IMR-90 (cell line): ENCODE results near the gene KRTAP12-1. TPM values are rescaled to one million over a fixed set of nuclear protein-coding genes. Genes with fewer than 3 reads are reported as not detected.

Experiments used
- ATAC-seq: fragments of 200-7000 bp; cut with Tn5 transposase; 2 replicates; pipeline ENCODE4 v1.9.1; 2020; ENCODE audit warnings: low read depth, mild to moderate bottlenecking, moderate library complexity
- BruUV-seq: library from RNA; stranded (reverse); fragments of 400-500 nt; replicated peaks from 2 replicates; lab custom pipeline; 2021; lab: Mats Ljungman, UMichigan
- CTCF ChIA-PET: fragments of 300-600 bp; formaldehyde crosslinking; extraction: SDS; loops from one replicate; lab custom pipeline; 2021; ENCODE audit warnings: antibody characterized with exemption; lab: Yijun Ruan, JAX
- POLR2A ChIA-PET: fragments of 300-600 bp; sonication (Branson Sonifier 250); formaldehyde crosslinking; loops from one replicate; lab custom pipeline; 2022; ENCODE audit warnings: antibody characterized with exemption; ENCODE audit not compliant: unreplicated experiment; lab: Charles Lee
- DNase-seq: peaks from one replicate; pipeline ENCODE4 v3.0.0; 2013
- H2AFZ ChIP-seq: replicated peaks from 2 replicates; pipeline ENCODE3; 2013; ENCODE audit warnings: low read length, mild to moderate bottlenecking; ENCODE audit not compliant: poor library complexity
- H2AK5ac ChIP-seq: 2 replicates; pipeline ENCODE4 v1.6.1; 2013; ENCODE audit warnings: low read depth, low read length, inconsistent platforms
- H2AK9ac ChIP-seq: replicated peaks from 2 replicates; pipeline ENCODE3; 2013; ENCODE audit warnings: mild to moderate bottlenecking, low read depth, low read length, moderate library complexity; ENCODE audit not compliant: poor library complexity
- H2BK120ac ChIP-seq: 2 replicates; pipeline ENCODE4 v1.6.1; 2013; ENCODE audit warnings: low read depth, low read length, inconsistent platforms
- H2BK15ac ChIP-seq: 3 replicates; pipeline ENCODE4 v1.6.1; 2013; ENCODE audit warnings: low read depth, low read length, inconsistent platforms
- H2BK20ac ChIP-seq: 2 replicates; pipeline ENCODE4 v1.6.1; 2013; ENCODE audit warnings: low read depth, mild to moderate bottlenecking, inconsistent platforms, low read length, moderate library complexity
- H2BK5ac ChIP-seq: 2 replicates; pipeline ENCODE4 v1.6.1; 2013; ENCODE audit warnings: mild to moderate bottlenecking, low read depth, low read length, inconsistent platforms; ENCODE audit not compliant: poor library complexity, severe bottlenecking
- H3K14ac ChIP-seq: replicated peaks from 2 replicates; pipeline ENCODE4 v1.6.1; 2013; ENCODE audit warnings: low read depth, low read length, inconsistent platforms
- H3K18ac ChIP-seq: 2 replicates; pipeline ENCODE4 v1.6.1; 2013; ENCODE audit warnings: low read depth, low read length, control low read depth
- H3K23ac ChIP-seq: 2 replicates; pipeline ENCODE4 v1.6.1; 2013; ENCODE audit warnings: low read depth, low read length, inconsistent platforms
- H3K27ac ChIP-seq: 2 replicates; pipeline ENCODE4 v1.5.1; 2013; ENCODE audit warnings: mild to moderate bottlenecking, control low read depth, low read length; ENCODE audit not compliant: insufficient read depth
- H3K27me3 ChIP-seq: 2 replicates; pipeline ENCODE4 v1.6.1; 2013; ENCODE audit warnings: low read length; ENCODE audit not compliant: control insufficient read depth, insufficient read depth
- H3K36me3 ChIP-seq: 2 replicates; pipeline ENCODE4 v1.6.1; 2013; ENCODE audit warnings: low read length, mixed read lengths; ENCODE audit not compliant: control insufficient read depth, insufficient read depth
- H3K4ac ChIP-seq: 2 replicates; pipeline ENCODE4 v1.6.1; 2013; ENCODE audit warnings: low read depth, low read length, inconsistent platforms
- H3K4me1 ChIP-seq: 2 replicates; pipeline ENCODE4 v1.6.1; 2013; ENCODE audit warnings: low read length, mixed read lengths; ENCODE audit not compliant: control insufficient read depth, insufficient read depth
- H3K4me2 ChIP-seq: 2 replicates; pipeline ENCODE4 v1.6.1; 2013; ENCODE audit warnings: low read depth, mild to moderate bottlenecking, control low read depth, low read length, moderate library complexity
- H3K4me3 ChIP-seq: 2 replicates; pipeline ENCODE4 v1.5.1; 2013; ENCODE audit warnings: low read depth, mild to moderate bottlenecking, control low read depth, low read length, moderate library complexity; ENCODE audit not compliant: insufficient read depth
- H3K56ac ChIP-seq: 2 replicates; pipeline ENCODE4 v1.6.1; 2013; ENCODE audit warnings: low read length, inconsistent platforms; ENCODE audit not compliant: insufficient read depth; ENCODE audit errors: extremely low read depth
- H3K79me1 ChIP-seq, 2 experiments: 2 replicates each; pipeline ENCODE4 v1.6.1; 2013; ENCODE audit warnings: low read length in 2 of 2, inconsistent platforms in 1 of 2, low read depth in 1 of 2
- H3K9ac ChIP-seq: 2 replicates; pipeline ENCODE4 v1.6.1; 2013; ENCODE audit warnings: low read depth, low read length, control low read depth
- H3K9me1 ChIP-seq: 2 replicates; pipeline ENCODE4 v1.6.1; 2013; ENCODE audit warnings: low read length, inconsistent platforms; ENCODE audit not compliant: insufficient read depth
- H3K9me3 ChIP-seq: 2 replicates; pipeline ENCODE4 v1.6.1; 2013; ENCODE audit warnings: low read length; ENCODE audit not compliant: control insufficient read depth, insufficient read depth
- H4K20me1 ChIP-seq: 2 replicates; pipeline ENCODE4 v1.6.1; 2013; ENCODE audit warnings: low read length, inconsistent platforms; ENCODE audit not compliant: insufficient read depth
- H4K5ac ChIP-seq: 2 replicates; pipeline ENCODE4 v1.6.1; 2013; ENCODE audit warnings: mild to moderate bottlenecking, low read depth, low read length, control low read depth
- H4K8ac ChIP-seq, 2 experiments: 2 replicates each; pipeline ENCODE4 v1.6.1; 2013; ENCODE audit warnings: low read depth in 2 of 2, low read length in 2 of 2, control low read depth in 1 of 2, inconsistent platforms in 1 of 2
- H4K91ac ChIP-seq: 2 replicates; pipeline ENCODE4 v1.6.1; 2013; ENCODE audit warnings: low read depth, low read length, inconsistent platforms; ENCODE audit not compliant: insufficient read depth
- BHLHE40 ChIP-seq: fragments of 150-350 bp; IDR thresholded peaks from 2 replicates; pipeline ENCODE4 v1.6.1; 2016; ENCODE audit warnings: mild to moderate bottlenecking, low read depth, low read length
- CEBPB ChIP-seq: IDR thresholded peaks from 2 replicates; pipeline ENCODE4 v1.6.1; 2012; ENCODE audit warnings: low read depth, low read length, improper control_type of control experiment
- CHD1 ChIP-seq: IDR thresholded peaks from 2 replicates; pipeline ENCODE4 v1.6.1; 2012; ENCODE audit warnings: low read depth, low read length, improper control_type of control experiment
- FOS ChIP-seq: fragments of 150-350 bp; IDR thresholded peaks from 2 replicates; pipeline ENCODE4 v1.6.1; 2016; ENCODE audit warnings: low read depth, low read length
- MAZ ChIP-seq: IDR thresholded peaks from 2 replicates; pipeline ENCODE4 v1.6.1; 2012; ENCODE audit warnings: low read depth, mild to moderate bottlenecking, low read length, improper control_type of control experiment, moderate library complexity, borderline replicate concordance
- MXI1 ChIP-seq: IDR thresholded peaks from 2 replicates; pipeline ENCODE4 v1.6.1; 2012; ENCODE audit warnings: low read depth, mild to moderate bottlenecking, low read length, moderate library complexity, borderline replicate concordance
- NFE2L2 ChIP-seq: fragments of 150-350 bp; IDR thresholded peaks from 2 replicates; pipeline ENCODE4 v1.6.1; 2016; ENCODE audit warnings: low read depth, mild to moderate bottlenecking, low read length
- RAD21 ChIP-seq: IDR thresholded peaks from 2 replicates; pipeline ENCODE4 v1.6.1; 2012; ENCODE audit warnings: low read length, improper control_type of control experiment
- RCOR1 ChIP-seq: IDR thresholded peaks from 2 replicates; pipeline ENCODE4 v1.6.1; 2012; ENCODE audit warnings: mild to moderate bottlenecking, low read length, improper control_type of control experiment; ENCODE audit not compliant: insufficient replicate concordance
- SMC3 ChIP-seq: fragments of 150-350 bp; IDR thresholded peaks from 2 replicates; pipeline ENCODE4 v1.6.1; 2016; ENCODE audit warnings: low read depth, mild to moderate bottlenecking, antibody characterized with exemption, low read length, moderate library complexity
- USF2 ChIP-seq: fragments of 150-350 bp; IDR thresholded peaks from 2 replicates; pipeline ENCODE4 v1.6.1; 2017; ENCODE audit warnings: mild to moderate bottlenecking, antibody characterized with exemption, low read length, low read depth
- WGBS, 2 experiments: methylation state at CpG; one replicate each; pipeline versions ENCODE4 v1.1.5 to v1.1.7; 2013; ENCODE audit warnings: missing lambda C conversion rate in 2 of 2; ENCODE audit not compliant: insufficient read length in 1 of 2; ENCODE audit errors: extremely low coverage in 2 of 2; 5-methylcytosine and 5-hydroxymethylcytosine counted together
- dilution Hi-C: fragments of 300-500 bp; cut with HindIII; formaldehyde crosslinking; loops from one replicate; pipeline ENCODE4 v1.14.3; 2018; ENCODE audit warnings: low sequenced_read_pairs; ENCODE audit not compliant: unreplicated experiment
- in situ Hi-C: fragments of 300-500 bp; cut with MboI; formaldehyde crosslinking; loops from 3 replicates; pipeline ENCODE4 v1.14.3; 2019; ENCODE audit warnings: low sequenced_read_pairs, inconsistent platforms, mixed read lengths
- intact Hi-C: fragments of 100-400 bp; cut with micrococcal nuclease; formaldehyde crosslinking; loops from 2 replicates; pipeline ENCODE4 v1.10.0; 2022
- polyA plus RNA-seq, 3 experiments: library from polyadenylated mRNA; depleted of rRNA; stranded (reverse); fragments of >200 nt; gene quantifications; 2 replicates each; pipeline ENCODE4 v1.2.3, GENCODE V29; 2012; ENCODE audit warnings: low replicate concordance in 1 of 3
- total RNA-seq: library from RNA; depleted of rRNA; stranded (reverse); fragments of >200 nt; gene quantifications from 2 replicates; pipeline ENCODE4 v1.2.3, GENCODE V29; 2012

The KRTAP12-1 gene
- total and polyA plus RNA-seq, 2 of the 4 experiments (the other 2 are of a cell fraction) = not detected

- H2AFZ ChIP-seq = no peak overlapping the region
- no peak overlapping the region for H2AK9ac ChIP-seq
- intact Hi-C loops (loop anchor here (10.0 kb wide), 1 partner anchor 58 kb away; the partner anchor contains the start of genes KRTAP12-3 and KRTAP12-4), in situ Hi-C loops (no loop called here), dilution Hi-C loops (no loop called here)
- no peak overlapping the region for H2BK20ac ChIP-seq
- ATAC-seq (no peak), DNase-seq (no peak)
- H4K20me1 ChIP-seq = no peaks in the 10 kb centered on the region
- no peaks in the 10 kb centered on the region for H3K36me3 ChIP-seq
- no peak overlapping the region for H4K5ac ChIP-seq
- no peak overlapping the region for H3K14ac ChIP-seq
- no TSS peak for BruUV-seq
- no peak overlapping the region for H3K18ac ChIP-seq
- no peak overlapping the region for H4K91ac ChIP-seq
- H3K9me3 ChIP-seq = no peaks in the 10 kb centered on the region
- H3K56ac ChIP-seq = no peak overlapping the region
- H2BK120ac ChIP-seq = no peak overlapping the region
- TF ChIP-seq SMC3 = no peak
- TF ChIP-seq CEBPB = no peak
- TF ChIP-seq FOS = no peak
- TF ChIP-seq RAD21 = no peak
- TF ChIP-seq CHD1 = no peak
- TF ChIP-seq RCOR1 = no peak
- TF ChIP-seq BHLHE40 = no peak
- no peak for TF ChIP-seq MXI1
- no peak for TF ChIP-seq NFE2L2
- no peak for TF ChIP-seq USF2
- TF ChIP-seq MAZ = no peak
- H2AK5ac ChIP-seq = no peak overlapping the region
- no peak overlapping the region for H3K4me2 ChIP-seq
- no peak overlapping the region for H3K27ac ChIP-seq
- no peaks in the 10 kb centered on the region for H3K9me1 ChIP-seq
- POLR2A ChIA-PET = no interaction called here
- H3K4me1 ChIP-seq = peaks cover 1% of the 10 kb centered on the region; the same call in 1 of the 2 replicates
- no peak overlapping the region for H3K4ac ChIP-seq
- CTCF ChIA-PET = no interaction called here
- no peaks in the 10 kb centered on the region for H3K79me1 ChIP-seq
- peaks cover 76% of the 10 kb centered on the region for H3K27me3 ChIP-seq
- H2BK15ac ChIP-seq = no peak overlapping the region
- no peak overlapping the region for H2BK5ac ChIP-seq
- H3K9ac ChIP-seq = no peak overlapping the region
- no peak overlapping the region for H4K8ac ChIP-seq
- no peak overlapping the region for H3K23ac ChIP-seq
- no peak overlapping the region for H3K4me3 ChIP-seq
- 0% methylated on average over 1 of the region's 22 CpGs; no CpG with 5 or more reads in 1 of the 2 experiments for WGBS, 2 experiments
Observed at GRCh38 chr21:44712203-44713028, 30.5 kb upstream of the KRTAP12-1 start.
